IMR-90 (cell line): Measurements from ENCODE around the gene RNF212. TPM values are rescaled to one million over a fixed set of nuclear protein-coding genes. Genes with fewer than 3 reads are reported as not detected.

ENCODE experiments used
- ATAC-seq: fragments of 200-7000 bp; cut with Tn5 transposase; 2 replicates; pipeline ENCODE4 v1.9.1; 2020; ENCODE audit warnings: low read depth, mild to moderate bottlenecking, moderate library complexity
- BruUV-seq: library from RNA; stranded (reverse); fragments of 400-500 nt; replicated peaks from 2 replicates; lab custom pipeline; 2021; lab: Mats Ljungman, UMichigan
- CTCF ChIA-PET: fragments of 300-600 bp; formaldehyde crosslinking; extraction: SDS; loops from one replicate; lab custom pipeline; 2021; ENCODE audit warnings: antibody characterized with exemption; lab: Yijun Ruan, JAX
- POLR2A ChIA-PET: fragments of 300-600 bp; sonication (Branson Sonifier 250); formaldehyde crosslinking; loops from one replicate; lab custom pipeline; 2022; ENCODE audit warnings: antibody characterized with exemption; ENCODE audit not compliant: unreplicated experiment; lab: Charles Lee
- DNase-seq: peaks from one replicate; pipeline ENCODE4 v3.0.0; 2013
- H2AFZ ChIP-seq: replicated peaks from 2 replicates; pipeline ENCODE3; 2013; ENCODE audit warnings: low read length, mild to moderate bottlenecking; ENCODE audit not compliant: poor library complexity
- H2AK5ac ChIP-seq: 2 replicates; pipeline ENCODE4 v1.6.1; 2013; ENCODE audit warnings: low read depth, low read length, inconsistent platforms
- H2AK9ac ChIP-seq: replicated peaks from 2 replicates; pipeline ENCODE3; 2013; ENCODE audit warnings: mild to moderate bottlenecking, low read depth, low read length, moderate library complexity; ENCODE audit not compliant: poor library complexity
- H2BK120ac ChIP-seq: 2 replicates; pipeline ENCODE4 v1.6.1; 2013; ENCODE audit warnings: low read depth, low read length, inconsistent platforms
- H2BK15ac ChIP-seq: 3 replicates; pipeline ENCODE4 v1.6.1; 2013; ENCODE audit warnings: low read depth, low read length, inconsistent platforms
- H2BK20ac ChIP-seq: 2 replicates; pipeline ENCODE4 v1.6.1; 2013; ENCODE audit warnings: low read depth, mild to moderate bottlenecking, inconsistent platforms, low read length, moderate library complexity
- H2BK5ac ChIP-seq: 2 replicates; pipeline ENCODE4 v1.6.1; 2013; ENCODE audit warnings: mild to moderate bottlenecking, low read depth, low read length, inconsistent platforms; ENCODE audit not compliant: poor library complexity, severe bottlenecking
- H3K14ac ChIP-seq: replicated peaks from 2 replicates; pipeline ENCODE4 v1.6.1; 2013; ENCODE audit warnings: low read depth, low read length, inconsistent platforms
- H3K18ac ChIP-seq: 2 replicates; pipeline ENCODE4 v1.6.1; 2013; ENCODE audit warnings: low read depth, low read length, control low read depth
- H3K23ac ChIP-seq: 2 replicates; pipeline ENCODE4 v1.6.1; 2013; ENCODE audit warnings: low read depth, low read length, inconsistent platforms
- H3K27ac ChIP-seq: 2 replicates; pipeline ENCODE4 v1.5.1; 2013; ENCODE audit warnings: mild to moderate bottlenecking, control low read depth, low read length; ENCODE audit not compliant: insufficient read depth
- H3K27me3 ChIP-seq: 2 replicates; pipeline ENCODE4 v1.6.1; 2013; ENCODE audit warnings: low read length; ENCODE audit not compliant: control insufficient read depth, insufficient read depth
- H3K36me3 ChIP-seq: 2 replicates; pipeline ENCODE4 v1.6.1; 2013; ENCODE audit warnings: low read length, mixed read lengths; ENCODE audit not compliant: control insufficient read depth, insufficient read depth
- H3K4ac ChIP-seq: 2 replicates; pipeline ENCODE4 v1.6.1; 2013; ENCODE audit warnings: low read depth, low read length, inconsistent platforms
- H3K4me1 ChIP-seq: 2 replicates; pipeline ENCODE4 v1.6.1; 2013; ENCODE audit warnings: low read length, mixed read lengths; ENCODE audit not compliant: control insufficient read depth, insufficient read depth
- H3K4me2 ChIP-seq: 2 replicates; pipeline ENCODE4 v1.6.1; 2013; ENCODE audit warnings: low read depth, mild to moderate bottlenecking, control low read depth, low read length, moderate library complexity
- H3K4me3 ChIP-seq: 2 replicates; pipeline ENCODE4 v1.5.1; 2013; ENCODE audit warnings: low read depth, mild to moderate bottlenecking, control low read depth, low read length, moderate library complexity; ENCODE audit not compliant: insufficient read depth
- H3K56ac ChIP-seq: 2 replicates; pipeline ENCODE4 v1.6.1; 2013; ENCODE audit warnings: low read length, inconsistent platforms; ENCODE audit not compliant: insufficient read depth; ENCODE audit errors: extremely low read depth
- H3K79me1 ChIP-seq, 2 experiments: 2 replicates each; pipeline ENCODE4 v1.6.1; 2013; ENCODE audit warnings: low read length in 2 of 2, inconsistent platforms in 1 of 2, low read depth in 1 of 2
- H3K9ac ChIP-seq: 2 replicates; pipeline ENCODE4 v1.6.1; 2013; ENCODE audit warnings: low read depth, low read length, control low read depth
- H3K9me1 ChIP-seq: 2 replicates; pipeline ENCODE4 v1.6.1; 2013; ENCODE audit warnings: low read length, inconsistent platforms; ENCODE audit not compliant: insufficient read depth
- H3K9me3 ChIP-seq: 2 replicates; pipeline ENCODE4 v1.6.1; 2013; ENCODE audit warnings: low read length; ENCODE audit not compliant: control insufficient read depth, insufficient read depth
- H4K20me1 ChIP-seq: 2 replicates; pipeline ENCODE4 v1.6.1; 2013; ENCODE audit warnings: low read length, inconsistent platforms; ENCODE audit not compliant: insufficient read depth
- H4K5ac ChIP-seq: 2 replicates; pipeline ENCODE4 v1.6.1; 2013; ENCODE audit warnings: mild to moderate bottlenecking, low read depth, low read length, control low read depth
- H4K8ac ChIP-seq, 2 experiments: 2 replicates each; pipeline ENCODE4 v1.6.1; 2013; ENCODE audit warnings: low read depth in 2 of 2, low read length in 2 of 2, control low read depth in 1 of 2, inconsistent platforms in 1 of 2
- H4K91ac ChIP-seq: 2 replicates; pipeline ENCODE4 v1.6.1; 2013; ENCODE audit warnings: low read depth, low read length, inconsistent platforms; ENCODE audit not compliant: insufficient read depth
- NFE2L2 ChIP-seq: fragments of 150-350 bp; IDR thresholded peaks from 2 replicates; pipeline ENCODE4 v1.6.1; 2016; ENCODE audit warnings: low read depth, mild to moderate bottlenecking, low read length
- POLR2A ChIP-seq: IDR thresholded peaks from 2 replicates; pipeline ENCODE4 v1.6.1; 2012; ENCODE audit warnings: mild to moderate bottlenecking, low read depth, low read length
- RAD21 ChIP-seq: IDR thresholded peaks from 2 replicates; pipeline ENCODE4 v1.6.1; 2012; ENCODE audit warnings: low read length, improper control_type of control experiment
- RFX5 ChIP-seq: IDR thresholded peaks from 2 replicates; pipeline ENCODE4 v1.8.0; 2012; ENCODE audit warnings: low read depth, mild to moderate bottlenecking, low read length, moderate library complexity
- USF2 ChIP-seq: fragments of 150-350 bp; IDR thresholded peaks from 2 replicates; pipeline ENCODE4 v1.6.1; 2017; ENCODE audit warnings: mild to moderate bottlenecking, antibody characterized with exemption, low read length, low read depth
- WGBS, 2 experiments: methylation state at CpG; one replicate each; pipeline versions ENCODE4 v1.1.5 to v1.1.7; 2013; ENCODE audit warnings: missing lambda C conversion rate in 2 of 2; ENCODE audit not compliant: insufficient read length in 1 of 2; ENCODE audit errors: extremely low coverage in 2 of 2; 5-methylcytosine and 5-hydroxymethylcytosine counted together
- dilution Hi-C: fragments of 300-500 bp; cut with HindIII; formaldehyde crosslinking; loops from one replicate; pipeline ENCODE4 v1.14.3; 2018; ENCODE audit warnings: low sequenced_read_pairs; ENCODE audit not compliant: unreplicated experiment
- in situ Hi-C: fragments of 300-500 bp; cut with MboI; formaldehyde crosslinking; loops from 3 replicates; pipeline ENCODE4 v1.14.3; 2019; ENCODE audit warnings: low sequenced_read_pairs, inconsistent platforms, mixed read lengths
- intact Hi-C: fragments of 100-400 bp; cut with micrococcal nuclease; formaldehyde crosslinking; loops from 2 replicates; pipeline ENCODE4 v1.10.0; 2022
- polyA plus RNA-seq, 3 experiments: library from polyadenylated mRNA; depleted of rRNA; stranded (reverse); fragments of >200 nt; gene quantifications; 2 replicates each; pipeline ENCODE4 v1.2.3, GENCODE V29; 2012; ENCODE audit warnings: low replicate concordance in 1 of 3
- total RNA-seq: library from RNA; depleted of rRNA; stranded (reverse); fragments of >200 nt; gene quantifications from 2 replicates; pipeline ENCODE4 v1.2.3, GENCODE V29; 2012

The RNF212 gene
- total and polyA plus RNA-seq, 2 of the 4 experiments (the other 2 are of a cell fraction) = under 0.01 to 0.51 TPM

GRCh38 chr4:1099684-1100335 lies 13.6 kb downstream of the RNF212 start:
- no peak overlapping the region for H3K14ac ChIP-seq
- H2BK20ac ChIP-seq = no peak overlapping the region
- no peaks in the 10 kb centered on the region for H3K4me1 ChIP-seq
- dilution Hi-C loops (no loop called here), in situ Hi-C loops (no loop called here), intact Hi-C loops (no loop called here)
- H2AK9ac ChIP-seq = no peak overlapping the region
- H2AK5ac ChIP-seq = no peak overlapping the region
- no peak overlapping the region for H3K4me3 ChIP-seq
- BruUV-seq = no TSS peak
- no peak overlapping the region for H3K4ac ChIP-seq
- no peak overlapping the region for H2BK5ac ChIP-seq
- H3K79me1 ChIP-seq = no peaks in the 10 kb centered on the region
- H4K91ac ChIP-seq = no peak overlapping the region
- H3K9ac ChIP-seq = no peak overlapping the region
- no peak overlapping the region for H3K23ac ChIP-seq
- ChIA-PET POLR2A (no interaction called here), CTCF (no interaction called here)
- no peak overlapping the region for H2AFZ ChIP-seq
- H4K8ac ChIP-seq = no peak overlapping the region
- no peaks in the 10 kb centered on the region for H4K20me1 ChIP-seq
- peaks cover 26% of the 10 kb centered on the region for H3K27me3 ChIP-seq
- TF ChIP-seq POLR2A (no peak), RAD21 (no peak), RFX5 (no peak), NFE2L2 (no peak), USF2 (no peak)
- no peaks in the 10 kb centered on the region for H3K36me3 ChIP-seq
- ATAC-seq (no peak), DNase-seq (no peak)
- no peak overlapping the region for H4K5ac ChIP-seq
- H3K9me3 ChIP-seq = no peaks in the 10 kb centered on the region
- no peaks in the 10 kb centered on the region; the same call in 1 of the 2 replicates for H3K9me1 ChIP-seq
- H2BK15ac ChIP-seq = no peak overlapping the region
- no peak overlapping the region for H3K4me2 ChIP-seq
- no peak overlapping the region for H3K56ac ChIP-seq
- H2BK120ac ChIP-seq = no peak overlapping the region
- no peak overlapping the region for H3K18ac ChIP-seq
- H3K27ac ChIP-seq = no peak overlapping the region
- 84% methylated on average over 22 of the region's 27 CpGs; no CpG with 5 or more reads in 1 of the 2 experiments for WGBS, 2 experiments
